NCI-H1417 treated with DMSO at 0.1 percent for 48 hours (cell line): ENCODE data around the gene TAF3.
A peak's percentile ranks its signal among the peaks of the same experiment; 100 is the strongest.
"Not testable (repeated sequence)": the region's sequence is repeated elsewhere in the genome, so short reads cannot be mapped to it uniquely, and the experiment has no call there.

Experiments used
- DNase-seq: peaks from one replicate; lab custom pipeline; 2025; lab: John Stamatoyannopoulos, UW

TAF3 gene, protein sequence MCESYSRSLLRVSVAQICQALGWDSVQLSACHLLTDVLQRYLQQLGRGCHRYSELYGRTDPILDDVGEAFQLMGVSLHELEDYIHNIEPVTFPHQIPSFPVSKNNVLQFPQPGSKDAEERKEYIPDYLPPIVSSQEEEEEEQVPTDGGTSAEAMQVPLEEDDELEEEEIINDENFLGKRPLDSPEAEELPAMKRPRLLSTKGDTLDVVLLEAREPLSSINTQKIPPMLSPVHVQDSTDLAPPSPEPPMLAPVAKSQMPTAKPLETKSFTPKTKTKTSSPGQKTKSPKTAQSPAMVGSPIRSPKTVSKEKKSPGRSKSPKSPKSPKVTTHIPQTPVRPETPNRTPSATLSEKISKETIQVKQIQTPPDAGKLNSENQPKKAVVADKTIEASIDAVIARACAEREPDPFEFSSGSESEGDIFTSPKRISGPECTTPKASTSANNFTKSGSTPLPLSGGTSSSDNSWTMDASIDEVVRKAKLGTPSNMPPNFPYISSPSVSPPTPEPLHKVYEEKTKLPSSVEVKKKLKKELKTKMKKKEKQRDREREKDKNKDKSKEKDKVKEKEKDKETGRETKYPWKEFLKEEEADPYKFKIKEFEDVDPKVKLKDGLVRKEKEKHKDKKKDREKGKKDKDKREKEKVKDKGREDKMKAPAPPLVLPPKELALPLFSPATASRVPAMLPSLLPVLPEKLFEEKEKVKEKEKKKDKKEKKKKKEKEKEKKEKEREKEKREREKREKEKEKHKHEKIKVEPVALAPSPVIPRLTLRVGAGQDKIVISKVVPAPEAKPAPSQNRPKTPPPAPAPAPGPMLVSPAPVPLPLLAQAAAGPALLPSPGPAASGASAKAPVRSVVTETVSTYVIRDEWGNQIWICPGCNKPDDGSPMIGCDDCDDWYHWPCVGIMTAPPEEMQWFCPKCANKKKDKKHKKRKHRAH

GRCh38 chr10:7818295-7819120, at the start of gene TAF3:
TSS of gene TAF3 (plus strand) at chr10:7818505. CDS start at chr10:7818710, 205 bp downstream.
- peak; percentile 13 for DNase-seq

GRCh38 chr10:7773845-7774801, 44.2 kb upstream of the TAF3 start:
- DNase-seq = no peak

DNA sequence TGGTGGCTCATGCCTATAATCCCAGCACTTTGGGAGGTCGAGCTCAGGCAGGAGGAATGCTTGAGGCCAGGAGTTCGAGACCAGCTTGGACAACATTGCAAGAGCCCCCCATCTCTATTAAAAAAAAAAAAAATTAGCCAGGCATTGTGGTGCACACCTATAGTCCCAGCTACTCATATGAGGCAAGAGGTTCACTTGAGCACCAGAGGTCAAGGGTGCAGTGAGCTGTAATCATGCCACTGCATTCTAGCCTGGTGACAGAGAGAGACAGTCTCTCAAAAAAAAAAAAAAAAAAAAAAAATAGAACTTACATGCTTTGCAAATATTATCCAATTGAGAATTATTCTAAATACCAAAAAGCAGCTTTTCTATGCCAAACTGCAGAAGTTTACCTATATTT, 41.5 kb upstream of the TAF3 start:
- DNase-seq = no peak

DNA sequence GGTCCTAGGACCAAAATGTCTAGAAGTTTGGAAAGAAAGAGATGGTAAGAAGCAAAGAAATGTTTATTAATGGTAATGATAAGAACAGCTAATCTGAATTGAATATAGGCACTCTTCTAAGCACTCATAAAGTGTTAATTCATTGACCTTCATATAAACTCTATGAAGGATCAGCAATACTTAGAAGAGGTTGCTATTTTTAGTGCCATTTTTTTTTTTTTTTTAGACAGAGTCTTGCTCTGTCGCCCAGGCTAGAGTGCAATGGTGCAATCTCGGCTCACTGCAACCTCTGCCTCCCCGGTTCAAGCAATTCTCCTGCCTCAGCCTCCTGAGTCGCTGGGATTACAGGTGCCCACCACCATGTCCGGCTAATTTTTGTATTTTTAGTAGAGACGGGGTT, 36.1 kb upstream of the TAF3 start:
- DNase-seq = not testable (repeated sequence)

- DNase-seq = no peak
Observed at GRCh38 chr10:7786430-7786829, 31.9 kb upstream of the TAF3 start.

- DNase-seq = no peak
Observed at GRCh38 chr10:7787150-7787856, 31.0 kb upstream of the TAF3 start.

DNA sequence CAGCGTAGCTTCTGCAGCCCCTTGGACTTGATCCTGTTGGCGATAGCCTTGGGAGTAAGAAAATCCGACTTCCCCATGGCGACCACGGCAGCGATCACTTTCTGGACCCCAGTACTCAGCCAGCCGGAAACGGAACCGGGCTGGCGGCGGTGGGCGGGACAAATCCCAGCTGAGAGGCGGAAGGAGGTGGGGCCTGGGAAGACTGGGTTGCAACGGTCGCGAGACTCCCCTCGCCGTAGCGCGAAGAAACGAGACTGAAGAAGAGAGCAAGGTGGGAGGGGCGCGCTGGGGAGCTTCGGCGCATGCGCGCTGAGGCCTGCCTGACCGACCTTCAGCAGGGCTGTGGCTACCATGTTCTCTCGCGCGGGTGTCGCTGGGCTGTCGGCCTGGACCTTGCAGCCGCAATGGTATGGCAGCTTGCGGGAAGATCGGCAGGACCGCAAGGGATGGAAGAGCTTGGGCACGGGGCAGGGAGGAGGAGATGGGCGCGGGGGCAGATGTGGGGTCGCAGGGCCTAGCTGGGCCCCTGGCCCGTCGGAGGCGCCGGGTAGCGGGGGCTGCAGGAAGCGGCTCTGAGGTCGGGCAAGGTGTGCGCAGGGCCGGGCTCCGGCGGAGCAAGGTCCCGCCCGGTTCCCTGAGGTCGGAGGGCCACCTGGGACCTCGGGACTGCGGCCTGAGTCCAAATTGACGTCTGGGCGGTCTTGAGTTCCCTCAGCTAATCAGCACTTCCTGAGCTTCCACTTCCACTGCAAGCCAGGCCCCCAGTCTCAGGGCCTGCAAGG, 30.3 kb upstream of the TAF3 start, which contains the start of the genes ATP5F1C and KIN:
TSS of gene ATP5F1C (plus strand) at position 321 of the 782 bp plus-strand sequence. CDS start at position 352, 31 bp downstream.
TSS of gene KIN (minus strand) at position 137 of the 782 bp plus-strand sequence. CDS start at position 77, 60 bp downstream.
- peak; percentile 57 for DNase-seq

- no peak for DNase-seq
Observed at GRCh38 chr10:7788639-7789286, 29.5 kb upstream of the TAF3 start.

GRCh38 chr10:7789390-7789789, 28.9 kb upstream of the TAF3 start:
- no peak for DNase-seq

- DNase-seq = no peak
Observed at GRCh38 chr10:7792541-7792940, 25.8 kb upstream of the TAF3 start.

DNA sequence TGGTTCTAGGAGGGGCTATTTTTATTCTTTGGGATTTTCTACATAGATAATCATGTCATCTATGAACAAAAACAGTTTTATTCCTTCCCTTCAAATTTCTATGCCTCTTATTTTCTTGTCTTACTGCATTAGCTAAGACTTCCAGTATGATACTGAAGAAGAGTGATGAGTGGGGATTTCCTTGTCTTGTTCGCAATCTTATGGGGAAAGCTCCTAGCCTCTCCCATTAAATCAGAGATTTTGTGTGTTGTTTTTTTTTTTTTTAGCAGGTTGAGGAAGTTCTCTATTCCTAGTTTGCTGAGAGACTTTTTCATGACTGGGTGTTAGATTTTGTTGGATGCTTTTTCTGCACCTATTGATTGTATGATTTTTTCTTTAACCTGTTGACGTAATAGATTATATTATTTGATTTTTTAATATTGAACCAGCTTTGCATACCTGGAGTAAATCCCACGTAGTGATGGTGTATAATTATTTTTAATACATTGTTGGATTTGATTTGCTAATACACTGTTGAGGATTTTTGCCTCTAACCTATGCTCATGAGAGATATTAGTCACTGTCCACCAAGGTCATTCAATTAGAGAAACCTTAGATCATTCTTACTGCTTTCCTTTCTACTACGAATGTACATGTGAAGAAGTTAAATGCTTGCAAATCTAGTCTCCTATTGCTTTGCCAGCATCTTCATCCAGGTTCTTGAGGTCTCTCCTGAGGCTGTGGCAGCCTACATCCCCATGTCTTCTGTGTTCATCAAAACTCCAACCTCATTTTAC, 23.9 kb upstream of the TAF3 start:
- no peak for DNase-seq

GRCh38 chr10:7795605-7796004, 22.7 kb upstream of the TAF3 start:
- no peak for DNase-seq

- DNase-seq = no peak
Observed at GRCh38 chr10:7797582-7797981, 20.7 kb upstream of the TAF3 start.

- DNase-seq = no peak
Observed at GRCh38 chr10:7802606-7803005, 15.7 kb upstream of the TAF3 start.

DNA sequence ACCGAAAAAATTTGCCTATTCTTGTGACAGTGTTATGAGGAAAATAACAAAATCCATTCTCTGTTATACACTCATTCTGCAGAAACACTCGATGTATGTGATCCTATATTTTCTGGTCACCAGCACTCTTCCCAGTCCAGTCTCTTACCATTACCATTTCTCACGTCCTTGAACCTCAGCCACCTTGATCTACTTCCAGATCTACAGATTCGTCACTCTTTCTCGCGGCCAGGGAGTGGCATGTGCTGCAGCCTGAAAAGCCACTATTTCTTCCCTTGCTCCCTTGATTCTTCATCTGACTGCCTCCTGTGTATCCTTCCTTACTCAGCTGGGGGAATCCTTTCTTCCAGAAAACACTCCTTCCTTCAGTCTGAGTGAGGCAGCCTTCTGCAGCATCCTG, 14.1 kb upstream of the TAF3 start:
- DNase-seq = no peak

DNA sequence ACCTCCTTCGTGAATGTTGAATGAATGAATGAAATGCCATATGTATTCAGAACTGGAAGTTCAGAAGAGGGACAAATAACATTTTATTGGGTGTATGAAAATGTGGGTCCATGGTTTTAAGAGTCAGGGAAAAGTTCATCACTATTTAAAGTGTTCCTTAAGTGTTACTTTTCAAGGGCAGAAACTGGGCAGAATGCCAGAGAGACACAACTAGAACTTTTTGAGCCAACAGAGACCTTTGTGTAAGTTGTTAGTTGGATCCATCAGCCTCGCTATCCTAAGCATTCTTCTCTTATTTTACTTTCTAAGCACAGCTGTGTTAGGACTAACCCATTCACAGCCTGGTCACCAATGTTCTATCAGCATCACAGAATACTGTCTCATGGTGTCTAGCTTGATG, 13.6 kb upstream of the TAF3 start:
- no peak for DNase-seq

DNA sequence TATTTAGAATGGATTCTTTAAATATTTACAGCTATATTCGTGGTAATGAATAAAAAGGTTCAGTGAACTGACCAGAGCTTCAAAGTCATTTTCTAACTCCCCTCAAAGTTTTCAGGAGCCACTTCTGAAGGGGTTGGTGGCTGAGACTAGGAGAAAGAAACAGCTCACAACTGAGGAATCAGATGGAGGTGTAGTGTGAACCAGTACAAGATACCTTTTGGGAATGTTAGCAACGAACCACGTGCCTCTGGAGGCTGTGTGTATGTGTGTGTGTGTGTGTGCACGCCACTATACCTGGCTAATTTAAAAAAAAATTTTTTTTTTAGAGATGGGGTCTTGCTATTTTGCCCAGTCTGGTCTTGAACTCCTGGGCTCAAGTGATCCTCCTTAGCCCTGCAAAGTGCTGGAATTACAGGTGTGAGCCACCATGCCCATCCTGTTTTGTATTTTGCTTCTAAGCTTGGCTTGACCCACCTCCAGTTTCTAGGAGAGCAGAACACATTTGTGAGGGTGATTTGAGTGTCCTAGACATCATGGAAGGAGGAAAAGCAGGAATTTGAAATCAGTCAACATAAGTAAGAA, 9.5 kb upstream of the TAF3 start:
- DNase-seq = no peak
